NT2/D1 (cell line): ENCODE data around the gene MGAT5.

ENCODE experiments used
- DNase-seq: peaks from one replicate; pipeline ENCODE4 v3.0.0-alpha.2; 2011; ENCODE audit warnings: low read depth, low spot score
- H3K27me3 ChIP-seq: 2 replicates; pipeline ENCODE4 v1.6.0; 2011; ENCODE audit warnings: mild to moderate bottlenecking; ENCODE audit not compliant: insufficient read length, insufficient read depth
- H3K36me3 ChIP-seq: 2 replicates; pipeline ENCODE4 v1.6.1; 2011; ENCODE audit warnings: mild to moderate bottlenecking, low read length, mixed read lengths; ENCODE audit not compliant: insufficient read depth, insufficient read length
- H3K4me1 ChIP-seq: 2 replicates; pipeline ENCODE4 v1.5.1; 2011; ENCODE audit not compliant: insufficient read depth, insufficient read length
- H3K4me3 ChIP-seq: 2 replicates; pipeline ENCODE4 v1.5.1; 2011; ENCODE audit warnings: low read depth; ENCODE audit not compliant: insufficient read length
- H3K9ac ChIP-seq: 2 replicates; pipeline ENCODE4 v1.6.0; 2011; ENCODE audit warnings: low read depth; ENCODE audit not compliant: insufficient read length
- H3K9me3 ChIP-seq: 2 replicates; pipeline ENCODE4 v1.5.1; 2011; ENCODE audit warnings: mild to moderate bottlenecking, low read length; ENCODE audit not compliant: insufficient read depth
- SUZ12 ChIP-seq: IDR thresholded peaks from 2 replicates; pipeline ENCODE4 v1.6.1; 2011; ENCODE audit not compliant: insufficient read length, insufficient read depth; ENCODE audit errors: extremely low read depth
- YY1 ChIP-seq: IDR thresholded peaks from 2 replicates; pipeline ENCODE4 v1.6.1; 2011; ENCODE audit not compliant: insufficient read length, insufficient read depth
- ZNF274 ChIP-seq: IDR thresholded peaks from 2 replicates; pipeline ENCODE4 v1.6.1; 2011; ENCODE audit warnings: mild to moderate bottlenecking, low read depth, low read length

The MGAT5 gene

GRCh38 chr2:134489732-134490384 is 236.0 kb downstream of the MGAT5 start:
- no peak for DNase-seq
- Histone ChIP-seq H3K27me3 (no peaks in the 10 kb centered on the region), H3K9ac (no peak overlapping the region), H3K4me1 (no peaks in the 10 kb centered on the region), H3K36me3 (no peaks in the 10 kb centered on the region), H3K4me3 (no peak overlapping the region), H3K9me3 (no peaks in the 10 kb centered on the region)
- no peak for TF ChIP-seq YY1
- TF ChIP-seq ZNF274 = no peak
- no peak for TF ChIP-seq SUZ12

GRCh38 chr2:134490559-134490958 is 236.7 kb downstream of the MGAT5 start:
- Histone ChIP-seq H3K4me1 (no peaks in the 10 kb centered on the region), H3K9me3 (no peaks in the 10 kb centered on the region), H3K4me3 (no peak overlapping the region), H3K36me3 (no peaks in the 10 kb centered on the region), H3K27me3 (no peaks in the 10 kb centered on the region), H3K9ac (no peak overlapping the region)
- TF ChIP-seq YY1 (no peak), SUZ12 (no peak), ZNF274 (no peak)
- DNase-seq = no peak

- Histone ChIP-seq H3K4me1 (no peaks in the 10 kb centered on the region), H3K27me3 (no peaks in the 10 kb centered on the region), H3K4me3 (no peak overlapping the region), H3K9me3 (no peaks in the 10 kb centered on the region), H3K9ac (no peak overlapping the region), H3K36me3 (no peaks in the 10 kb centered on the region)
- no peak for DNase-seq
- TF ChIP-seq ZNF274 = no peak
- TF ChIP-seq YY1 = no peak
- no peak for TF ChIP-seq SUZ12
These were observed 237.2 kb downstream of the MGAT5 start for GRCh38 chr2:134491022-134491421.

GRCh38 chr2:134491771-134492441 is 238.0 kb downstream of the MGAT5 start:
- no peak for DNase-seq

GRCh38 chr2:134493797-134494196 is 239.9 kb downstream of the MGAT5 start:
- TF ChIP-seq SUZ12 = no peak
- no peak for TF ChIP-seq YY1
- TF ChIP-seq ZNF274 = no peak
- no peaks in the 10 kb centered on the region for H3K9me3 ChIP-seq
- no peak for DNase-seq
- no peaks in the 10 kb centered on the region for H3K36me3 ChIP-seq
- H3K9ac ChIP-seq = no peak overlapping the region
- H3K4me1 ChIP-seq = no peaks in the 10 kb centered on the region
- H3K4me3 ChIP-seq = no peak overlapping the region
- no peaks in the 10 kb centered on the region for H3K27me3 ChIP-seq

More at GRCh38 chr2:134491771-134492441, 238.0 kb downstream of the MGAT5 start:
- Histone ChIP-seq H3K36me3 (no peaks in the 10 kb centered on the region), H3K9ac (no peak overlapping the region), H3K4me1 (no peaks in the 10 kb centered on the region), H3K4me3 (no peak overlapping the region), H3K27me3 (no peaks in the 10 kb centered on the region), H3K9me3 (no peaks in the 10 kb centered on the region)
- TF ChIP-seq YY1 (no peak), SUZ12 (no peak), ZNF274 (no peak)

GRCh38 chr2:134498654-134499053 is 244.8 kb downstream of the MGAT5 start:
- TF ChIP-seq SUZ12 (no peak), YY1 (no peak), ZNF274 (no peak)
- no peaks in the 10 kb centered on the region for H3K4me1 ChIP-seq
- no peaks in the 10 kb centered on the region for H3K27me3 ChIP-seq
- no peak overlapping the region for H3K9ac ChIP-seq
- H3K4me3 ChIP-seq = no peak overlapping the region
- no peak for DNase-seq
- no peaks in the 10 kb centered on the region for H3K36me3 ChIP-seq
- no peaks in the 10 kb centered on the region for H3K9me3 ChIP-seq

- Histone ChIP-seq H3K9ac (no peak overlapping the region), H3K4me1 (no peaks in the 10 kb centered on the region), H3K27me3 (no peaks in the 10 kb centered on the region), H3K36me3 (no peaks in the 10 kb centered on the region), H3K4me3 (no peak overlapping the region), H3K9me3 (no peaks in the 10 kb centered on the region)
- no peak for DNase-seq
- TF ChIP-seq ZNF274 (no peak), YY1 (no peak), SUZ12 (no peak)
These were observed 245.5 kb downstream of the MGAT5 start for GRCh38 chr2:134499307-134499926.
